Stimulated activated CD4-positive, alpha-beta T cell treated with anti-CD3 and anti-CD28 coated beads, Interleukin-15, amount 100 ng/mL, for 24 hours (primary cell): Measurements from ENCODE around the gene ZNF280A.

Experiments
- DNase-seq: peaks from one replicate; pipeline ENCODE4 v3.0.0-alpha.2; 2020

ZNF280A gene

GRCh38 chr22:22520020-22520656, at the start of gene ZNF280A:
ZNF280A (minus strand) TSS chr22:22520270; CDS start chr22:22515630, 4,640 bp downstream.
- DNase-seq: no peak

- DNase-seq: no peak
Measured at GRCh38 chr22:22569218-22569617, 49.1 kb upstream of the ZNF280A start.

- no peak for DNase-seq
Measured at GRCh38 chr22:22565981-22566380, 45.9 kb upstream of the ZNF280A start.

- peak; percentile 92 for DNase-seq
Measured at GRCh38 chr22:22558972-22559603, 39.0 kb upstream of the ZNF280A start, which contains the start of gene PRAME. PRAME (minus strand) TSS chr22:22559265; CDS start chr22:22556832, 2,433 bp downstream.

- DNase-seq: no peak
Measured at GRCh38 chr22:22558071-22558971, 38.3 kb upstream of the ZNF280A start.

GRCh38 chr22:22556995-22557925, 37.2 kb upstream of the ZNF280A start:
- no peak for DNase-seq

GRCh38 chr22:22556578-22556977, 36.5 kb upstream of the ZNF280A start:
- DNase-seq: no peak

- DNase-seq: no peak
Measured at GRCh38 chr22:22555596-22555995, 35.5 kb upstream of the ZNF280A start.

GRCh38 chr22:22554587-22555284, 34.7 kb upstream of the ZNF280A start:
- no peak for DNase-seq

- DNase-seq: no peak
Measured at GRCh38 chr22:22553735-22554586, 33.9 kb upstream of the ZNF280A start.

- no peak for DNase-seq
Measured at GRCh38 chr22:22553141-22553540, 33.1 kb upstream of the ZNF280A start.

GRCh38 chr22:22552630-22553029, 32.6 kb upstream of the ZNF280A start:
- no peak for DNase-seq

- DNase-seq: no peak
Measured at GRCh38 chr22:22550789-22551434, 30.8 kb upstream of the ZNF280A start.

GRCh38 chr22:22548910-22549309, 28.8 kb upstream of the ZNF280A start:
- DNase-seq: no peak

GRCh38 chr22:22548317-22548716, 28.2 kb upstream of the ZNF280A start:
- DNase-seq: no peak

- no peak for DNase-seq
Measured at GRCh38 chr22:22547692-22548300, 27.7 kb upstream of the ZNF280A start.

- no peak for DNase-seq
Measured at GRCh38 chr22:22547226-22547625, 27.2 kb upstream of the ZNF280A start.

GRCh38 chr22:22546490-22546889, 26.4 kb upstream of the ZNF280A start:
- no peak for DNase-seq

- no peak for DNase-seq
Measured at GRCh38 chr22:22545084-22545483, 25.0 kb upstream of the ZNF280A start.
